Measurements from ENCODE around the gene FPGS.
"Not testable (repeated sequence)": the region's sequence is repeated elsewhere in the genome, so short reads cannot be mapped to it uniquely, and the experiment has no call there.

The FPGS gene

GRCh38 chr9:127818574-127818973 lies 15.9 kb downstream of the FPGS start:
- H3K36me3 ChIP-seq (ENCODE audit: insufficient read depth, low read length) = peaks cover 4% of the 10 kb centered on the region; the same call in 1 of the 2 replicates
- no peaks in the 10 kb centered on the region for H3K4me1 ChIP-seq (ENCODE audit: insufficient read depth, low read length)
- H3K9me3 ChIP-seq (ENCODE audit: control insufficient read depth, insufficient read depth, low read length) = no peaks in the 10 kb centered on the region
- no peak overlapping the region for H3K9ac ChIP-seq (ENCODE audit: low read depth, low read length)

DNA sequence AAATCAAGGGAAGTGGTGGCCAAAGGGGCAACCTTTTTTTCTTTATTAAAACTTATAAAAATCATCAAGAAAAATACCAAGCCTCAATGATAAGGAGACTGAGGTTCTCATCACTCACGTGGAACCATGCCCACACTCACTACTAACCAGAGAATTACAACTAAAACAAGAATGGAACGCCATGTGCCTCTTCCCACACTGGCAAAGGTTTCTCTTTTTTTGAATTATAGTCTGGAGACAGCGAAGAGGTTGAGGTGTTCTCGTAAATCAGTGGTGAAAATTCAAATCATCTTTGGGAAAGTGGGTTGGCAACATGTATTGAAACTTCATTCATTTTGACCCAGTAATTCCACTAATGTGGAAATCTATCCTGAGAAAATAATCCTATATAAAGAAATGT lies 19.4 kb downstream of the FPGS start:
- no peak overlapping the region for H3K9ac ChIP-seq (ENCODE audit: low read depth, low read length)
- no peaks in the 10 kb centered on the region for H3K9me3 ChIP-seq (ENCODE audit: control insufficient read depth, insufficient read depth, low read length)
- peaks cover 9% of the 10 kb centered on the region; the same call in 1 of the 2 replicates for H3K4me1 ChIP-seq (ENCODE audit: insufficient read depth, low read length)
- no peaks in the 10 kb centered on the region for H3K36me3 ChIP-seq (ENCODE audit: insufficient read depth, low read length)

- Histone ChIP-seq H3K9me3 (ENCODE audit: control insufficient read depth, insufficient read depth, low read length) (no peaks in the 10 kb centered on the region), H3K9ac (ENCODE audit: low read depth, low read length) (peak overlapping the region; percentile 14), H3K4me1 (ENCODE audit: insufficient read depth, low read length) (peaks cover 19% of the 10 kb centered on the region), H3K36me3 (ENCODE audit: insufficient read depth, low read length) (no peaks in the 10 kb centered on the region)
These were observed 22.8 kb downstream of the FPGS start for GRCh38 chr9:127825319-127826051.

- H3K4me1 ChIP-seq (ENCODE audit: insufficient read depth, low read length) = peaks cover 19% of the 10 kb centered on the region
- no peak overlapping the region for H3K9ac ChIP-seq (ENCODE audit: low read depth, low read length)
- H3K9me3 ChIP-seq (ENCODE audit: control insufficient read depth, insufficient read depth, low read length) = no peaks in the 10 kb centered on the region
- no peaks in the 10 kb centered on the region for H3K36me3 ChIP-seq (ENCODE audit: insufficient read depth, low read length)
These were observed 23.7 kb downstream of the FPGS start for GRCh38 chr9:127826253-127826913.

DNA sequence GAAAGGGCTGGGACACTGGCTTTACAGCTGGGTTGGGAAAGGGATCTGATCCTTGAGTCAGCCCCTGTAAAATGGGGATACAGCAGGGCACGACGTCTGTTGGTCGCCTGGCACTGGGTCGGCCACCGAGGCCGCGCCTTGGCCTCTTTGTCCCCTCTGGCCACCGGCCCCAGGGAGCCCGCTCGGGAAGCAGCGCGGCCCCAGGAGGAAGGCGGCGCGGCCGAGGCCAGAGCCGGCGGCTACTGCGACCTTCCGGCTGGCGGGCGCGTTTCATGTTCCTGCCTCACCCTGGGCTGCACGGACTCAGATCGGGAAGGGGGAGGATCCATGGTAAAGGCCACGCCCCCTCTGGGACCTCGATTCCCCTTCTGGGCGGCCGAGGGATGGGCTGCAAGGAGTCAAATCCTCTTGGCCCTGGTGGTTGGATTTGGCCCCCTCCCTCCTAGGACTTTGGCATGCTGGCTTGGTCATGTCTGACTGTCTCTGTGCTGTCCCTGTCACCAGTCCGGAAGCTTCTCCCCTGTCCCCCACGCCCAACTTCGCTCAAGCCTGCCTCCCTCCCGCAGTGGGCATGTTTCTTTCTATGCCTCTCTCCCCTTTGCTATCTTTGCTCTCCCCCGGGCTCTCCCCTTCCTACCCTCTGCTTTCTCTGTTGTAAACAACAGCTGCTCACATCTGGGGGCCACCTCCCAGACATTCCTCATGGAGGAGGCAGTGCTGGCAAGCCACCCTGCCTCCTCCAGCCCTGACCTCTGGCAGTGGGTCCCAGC lies 25.8 kb downstream of the FPGS start:
- Histone ChIP-seq H3K9me3 (ENCODE audit: control insufficient read depth, insufficient read depth, low read length) (no peaks in the 10 kb centered on the region), H3K9ac (ENCODE audit: low read depth, low read length) (peak overlapping the region; percentile 63), H3K36me3 (ENCODE audit: insufficient read depth, low read length) (no peaks in the 10 kb centered on the region), H3K4me1 (ENCODE audit: insufficient read depth, low read length) (peaks cover 19% of the 10 kb centered on the region)

DNA sequence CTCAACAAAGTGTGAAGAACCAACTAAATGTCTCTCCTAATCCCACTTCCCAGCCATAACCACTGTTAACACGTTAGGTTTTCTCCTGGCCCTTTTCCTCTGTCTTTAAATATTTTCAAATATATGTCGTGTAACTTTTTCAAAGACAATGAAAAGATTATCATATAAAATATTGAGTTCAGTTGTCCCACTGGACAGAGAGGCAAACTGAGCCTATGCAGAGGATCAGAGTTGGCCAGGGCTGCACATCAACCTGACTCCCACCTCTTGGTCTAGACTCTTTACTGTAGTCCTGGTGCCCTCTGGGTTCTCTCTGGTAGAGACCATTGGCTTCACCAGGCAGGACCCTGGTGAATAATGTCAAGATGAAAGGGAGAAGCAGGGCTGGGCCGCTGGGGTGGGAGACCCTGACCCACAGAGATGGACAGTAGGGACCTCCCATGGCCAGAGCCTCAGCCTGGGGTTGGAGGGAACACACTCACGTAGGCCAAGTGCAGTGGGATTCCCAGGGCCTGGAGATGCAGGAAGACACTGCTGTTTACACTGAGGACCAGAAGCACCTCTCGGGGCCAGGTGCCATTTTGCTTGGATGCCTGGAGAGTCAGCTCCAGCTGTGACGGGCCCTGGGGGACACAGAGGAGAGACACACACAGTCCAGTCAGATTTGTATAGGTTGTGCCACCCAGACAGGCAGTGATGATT lies 26.7 kb downstream of the FPGS start:
- Histone ChIP-seq H3K9ac (ENCODE audit: low read depth, low read length) (0 out of 2 replicates have a peak overlapping the region, but pooled peaks have one; percentile 63), H3K36me3 (ENCODE audit: insufficient read depth, low read length) (no peaks in the 10 kb centered on the region), H3K9me3 (ENCODE audit: control insufficient read depth, insufficient read depth, low read length) (no peaks in the 10 kb centered on the region), H3K4me1 (ENCODE audit: insufficient read depth, low read length) (peaks cover 19% of the 10 kb centered on the region)

GRCh38 chr9:127832248-127832647 lies 29.6 kb downstream of the FPGS start:
- Histone ChIP-seq H3K9me3 (ENCODE audit: control insufficient read depth, insufficient read depth, low read length) (no peaks in the 10 kb centered on the region), H3K4me1 (ENCODE audit: insufficient read depth, low read length) (peaks cover 10% of the 10 kb centered on the region), H3K36me3 (ENCODE audit: insufficient read depth, low read length) (no peaks in the 10 kb centered on the region), H3K9ac (ENCODE audit: low read depth, low read length) (no peak overlapping the region)

GRCh38 chr9:127833555-127833954 lies 30.9 kb downstream of the FPGS start:
- Histone ChIP-seq H3K36me3 (ENCODE audit: insufficient read depth, low read length) (no peaks in the 10 kb centered on the region), H3K9me3 (ENCODE audit: control insufficient read depth, insufficient read depth, low read length) (no peaks in the 10 kb centered on the region), H3K4me1 (ENCODE audit: insufficient read depth, low read length) (peaks cover 8% of the 10 kb centered on the region), H3K9ac (ENCODE audit: low read depth, low read length) (no peak overlapping the region)

GRCh38 chr9:127835991-127836516 lies 33.4 kb downstream of the FPGS start:
- Histone ChIP-seq H3K4me1 (ENCODE audit: insufficient read depth, low read length) (peaks cover 3% of the 10 kb centered on the region; the same call in 1 of the 2 replicates), H3K9ac (ENCODE audit: low read depth, low read length) (no peak overlapping the region), H3K36me3 (ENCODE audit: insufficient read depth, low read length) (no peaks in the 10 kb centered on the region), H3K9me3 (ENCODE audit: control insufficient read depth, insufficient read depth, low read length) (no peaks in the 10 kb centered on the region)

GRCh38 chr9:127836561-127836960 lies 33.9 kb downstream of the FPGS start:
- H3K9ac ChIP-seq (ENCODE audit: low read depth, low read length); H3K36me3 ChIP-seq (ENCODE audit: insufficient read depth, low read length); H3K4me1 ChIP-seq (ENCODE audit: insufficient read depth, low read length); H3K9me3 ChIP-seq (ENCODE audit: control insufficient read depth, insufficient read depth, low read length): not testable (repeated sequence)

DNA sequence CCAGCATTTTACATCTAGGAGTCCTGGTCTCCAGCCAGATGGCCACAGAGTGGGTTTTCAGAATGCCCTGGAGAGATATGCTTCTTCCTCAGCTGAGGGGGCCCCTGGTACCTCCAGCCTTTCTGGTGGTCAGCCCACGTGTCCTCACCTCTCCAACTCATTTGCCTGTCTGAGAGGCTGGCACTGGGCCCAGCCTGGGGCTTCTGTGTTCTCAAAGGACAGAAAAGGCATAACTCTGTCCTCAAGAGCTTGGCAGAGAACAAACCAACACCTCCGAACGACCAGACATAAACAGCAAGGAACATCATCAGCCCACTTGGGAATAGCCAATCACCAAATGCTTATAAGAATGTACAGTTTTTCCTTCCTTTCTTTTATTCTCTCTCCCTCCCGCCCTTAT lies 34.7 kb downstream of the FPGS start:
- Histone ChIP-seq H3K9ac (ENCODE audit: low read depth, low read length) (no peak overlapping the region), H3K4me1 (ENCODE audit: insufficient read depth, low read length) (peaks cover 3% of the 10 kb centered on the region; the same call in 1 of the 2 replicates), H3K36me3 (ENCODE audit: insufficient read depth, low read length) (no peaks in the 10 kb centered on the region), H3K9me3 (ENCODE audit: control insufficient read depth, insufficient read depth, low read length) (no peaks in the 10 kb centered on the region)

- Histone ChIP-seq H3K9ac (ENCODE audit: low read depth, low read length) (no peak overlapping the region), H3K36me3 (ENCODE audit: insufficient read depth, low read length) (no peaks in the 10 kb centered on the region), H3K9me3 (ENCODE audit: control insufficient read depth, insufficient read depth, low read length) (no peaks in the 10 kb centered on the region), H3K4me1 (ENCODE audit: insufficient read depth, low read length) (peaks cover 3% of the 10 kb centered on the region; the same call in 1 of the 2 replicates)
These were observed 35.8 kb downstream of the FPGS start for GRCh38 chr9:127838375-127839078.

- H3K9ac ChIP-seq (ENCODE audit: low read depth, low read length) = no peak overlapping the region
- no peaks in the 10 kb centered on the region for H3K36me3 ChIP-seq (ENCODE audit: insufficient read depth, low read length)
- H3K9me3 ChIP-seq (ENCODE audit: control insufficient read depth, insufficient read depth, low read length) = no peaks in the 10 kb centered on the region
- peaks cover 7% of the 10 kb centered on the region; the same call in 1 of the 2 replicates for H3K4me1 ChIP-seq (ENCODE audit: insufficient read depth, low read length)
These were observed 38.6 kb downstream of the FPGS start for GRCh38 chr9:127841087-127841835.
